Breast epithelium (tissue), 4 donors: ENCODE results near the gene SLC17A5. TPM values are rescaled to one million over a fixed set of nuclear protein-coding genes. Genes with fewer than 3 reads are reported as not detected.
A peak's percentile ranks its signal among the peaks of the same experiment; 100 is the strongest.

ENCODE experiments used
- DNase-seq, 2 donors: peaks; one replicate each; pipeline ENCODE4 v3.0.0-alpha.2; 2019; ENCODE audit warnings: low spot score in 2 of 2
- H3K27ac ChIP-seq, 2 donors: fragments of 200-600 bp; sonication (generic) in 1 of 2; one replicate each; pipeline ENCODE4 v1.5.1; 2016 to 2019; ENCODE audit warnings: mild to moderate bottlenecking in 1 of 2
- H3K27me3 ChIP-seq, 2 donors: fragments of 200-600 bp; sonication (generic) in 1 of 2; one replicate each; pipeline versions ENCODE4 v1.5.1 to v1.6.0; 2017 to 2019; ENCODE audit warnings: control low read depth in 1 of 2, mild to moderate bottlenecking in 1 of 2
- H3K36me3 ChIP-seq: fragments of 200-600 bp; one replicate; pipeline ENCODE4 v1.5.1; 2019
- H3K4me1 ChIP-seq, 2 donors: fragments of 200-600 bp; sonication (generic); one replicate each; pipeline ENCODE4 v1.5.1; 2016 to 2019; ENCODE audit warnings: control low read depth in 1 of 2
- H3K4me3 ChIP-seq, 3 donors: fragments of 200-600 bp; sonication (generic); 1 replicate in 2 of 3; 2 replicates in 1 of 3; pipeline ENCODE4 v1.5.1; 2016 to 2019; ENCODE audit warnings: mild to moderate bottlenecking in 3 of 3, moderate library complexity in 2 of 3
- H3K9me3 ChIP-seq, 2 donors: fragments of 200-600 bp; sonication (generic) in 1 of 2; one replicate each; pipeline ENCODE4 v1.5.1; 2016 to 2019; ENCODE audit warnings: control low read depth in 1 of 2
- CTCF ChIP-seq, 3 donors: fragments of 450-650 bp; IDR thresholded peaks; one replicate each; pipeline ENCODE4 v1.5.1; 2016 to 2017; ENCODE audit warnings: antibody characterized with exemption in 3 of 3, mild to moderate bottlenecking in 3 of 3, moderate library complexity in 3 of 3
- POLR2A ChIP-seq: fragments of 450-650 bp; IDR thresholded peaks from one replicate; pipeline ENCODE4 v1.6.1; 2016; ENCODE audit warnings: antibody characterized with exemption, mild to moderate bottlenecking, moderate library complexity
- POLR2AphosphoS5 ChIP-seq, 3 donors: sonication (generic); formaldehyde crosslinking; IDR thresholded peaks; one replicate each; pipeline ENCODE4 v1.6.1; 2017; ENCODE audit warnings: antibody characterized with exemption in 3 of 3
- intact Hi-C: fragments of 100-400 bp; cut with DNase I; formaldehyde crosslinking; loops from one replicate; pipeline ENCODE4 v1.15.1; 2023; ENCODE audit warnings: low total_unique reads
- total RNA-seq, 3 donors: library from RNA; depleted of rRNA; stranded (reverse); fragments of >200 nt; gene quantifications; one replicate each; pipeline ENCODE4 v1.1.0, GENCODE V29; 2016

Gene SLC17A5
- total RNA-seq, 3 donors from 2014 or later = 28.8 to 35.1 (median 35.0) TPM

GRCh38 chr6:73648166-73648565 is 5.6 kb downstream of the SLC17A5 start:
- Histone ChIP-seq H3K4me1 (no peaks in the 10 kb centered on the region), H3K9me3 (no peaks in the 10 kb centered on the region), H3K27me3 (no peaks in the 10 kb centered on the region), H3K36me3 (no peaks in the 10 kb centered on the region), H3K27ac (no peak overlapping the region), H3K4me3 (no peak overlapping the region)
- DNase-seq = no peak
- intact Hi-C loops = no loop called here
- TF ChIP-seq POLR2A (no peak), CTCF (IDR thresholded peaks at IDR 0.05) (no peak), POLR2AphosphoS5 (IDR thresholded peaks at IDR 0.05) (no peak)

- no peak for DNase-seq
- H3K4me1 ChIP-seq = no peaks in the 10 kb centered on the region
- intact Hi-C loops = no loop called here
Measured at GRCh38 chr6:73644941-73645591, 8.7 kb downstream of the SLC17A5 start.

GRCh38 chr6:73644030-73644429 is 9.8 kb downstream of the SLC17A5 start:
- TF ChIP-seq POLR2AphosphoS5 (IDR thresholded peaks at IDR 0.05) (no peak), POLR2A (no peak), CTCF (IDR thresholded peaks at IDR 0.05) (no peak)
- Histone ChIP-seq H3K4me1 (no peaks in the 10 kb centered on the region), H3K9me3 (no peaks in the 10 kb centered on the region), H3K27ac (no peak overlapping the region), H3K36me3 (no peaks in the 10 kb centered on the region), H3K4me3 (no peak overlapping the region), H3K27me3 (no peaks in the 10 kb centered on the region)
- intact Hi-C loops = no loop called here
- DNase-seq = no peak

More at GRCh38 chr6:73644941-73645591, 8.7 kb downstream of the SLC17A5 start:
- Histone ChIP-seq H3K27me3 (no peaks in the 10 kb centered on the region), H3K9me3 (no peaks in the 10 kb centered on the region), H3K27ac (peak overlapping the region; percentile 33 to 40), H3K36me3 (no peaks in the 10 kb centered on the region), H3K4me3 (peak overlapping the region; percentile 31 to 62 (median 49))
- no peak for TF ChIP-seq POLR2A
- TF ChIP-seq CTCF (IDR thresholded peaks at IDR 0.05) = no peak
- TF ChIP-seq POLR2AphosphoS5 (IDR thresholded peaks at IDR 0.05) = no peak

GRCh38 chr6:73642530-73642929 is 11.3 kb downstream of the SLC17A5 start:
- peak overlapping the region in 1 of 2 donors; percentile 27 for H3K27ac ChIP-seq
- H3K36me3 ChIP-seq = no peaks in the 10 kb centered on the region

More at GRCh38 chr6:73642530-73642929, 11.3 kb downstream of the SLC17A5 start:
- no peaks in the 10 kb centered on the region for H3K27me3 ChIP-seq
- H3K4me1 ChIP-seq = no peaks in the 10 kb centered on the region
- TF ChIP-seq POLR2AphosphoS5 (IDR thresholded peaks at IDR 0.05) (no peak), POLR2A (no peak), CTCF (IDR thresholded peaks at IDR 0.05) (no peak)
- H3K4me3 ChIP-seq = no peak overlapping the region
- intact Hi-C loops = no loop called here
- H3K9me3 ChIP-seq = no peaks in the 10 kb centered on the region
- no peak for DNase-seq
